ENCODE results near the gene ZNF286A. TPM values are rescaled to one million over a fixed set of nuclear protein-coding genes. Genes with fewer than 3 reads are reported as not detected.
"Not testable (repeated sequence)": the region's sequence is repeated elsewhere in the genome, so short reads cannot be mapped to it uniquely, and the experiment has no call there.

The ZNF286A gene
- total and polyA plus RNA-seq, 2 of the 13 experiments (the other 11 are each of a cell fraction or from before 2014, with no cell fraction given): 12.7 to 38.8 TPM

DNA sequence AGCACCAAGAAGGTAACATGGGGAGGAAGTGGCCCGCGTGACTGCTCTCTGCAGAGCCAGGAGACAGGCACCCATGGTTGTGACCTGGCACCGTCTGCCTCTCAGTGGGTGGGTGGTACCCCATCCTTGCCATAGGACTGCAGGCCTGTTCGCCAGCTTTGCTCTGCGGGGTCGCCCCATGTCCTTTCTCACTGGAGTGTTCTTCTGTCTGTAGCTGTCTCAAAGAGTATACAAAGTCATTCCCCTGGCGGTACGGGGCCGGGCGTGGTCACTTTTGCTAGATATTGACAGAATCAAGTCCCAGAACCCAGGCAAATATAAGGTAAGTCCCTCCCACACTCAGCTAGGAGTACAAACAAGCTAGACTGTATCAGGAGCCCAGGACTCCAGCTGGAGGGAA, 38.5 kb downstream of the ZNF286A start (continued):
- TF ChIP-seq, protein P1, sequence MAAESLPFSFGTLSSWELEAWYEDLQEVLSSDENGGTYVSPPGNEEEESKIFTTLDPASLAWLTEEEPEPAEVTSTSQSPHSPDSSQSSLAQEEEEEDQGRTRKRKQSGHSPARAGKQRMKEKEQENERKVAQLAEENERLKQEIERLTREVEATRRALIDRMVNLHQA (CRISPR knock-in tag; IDR thresholded peaks at IDR 0.05): no peak
- TF ChIP-seq SP5 (CRISPR knock-in tag; IDR thresholded peaks at IDR 0.05; ENCODE audit: borderline replicate concordance, low read depth) (no peak), ZNF605 (CRISPR knock-in tag; IDR thresholded peaks at IDR 0.05) (no peak), SPEN (CRISPR knock-in tag; IDR thresholded peaks at IDR 0.05; ENCODE audit: low read depth) (no peak)

DNA sequence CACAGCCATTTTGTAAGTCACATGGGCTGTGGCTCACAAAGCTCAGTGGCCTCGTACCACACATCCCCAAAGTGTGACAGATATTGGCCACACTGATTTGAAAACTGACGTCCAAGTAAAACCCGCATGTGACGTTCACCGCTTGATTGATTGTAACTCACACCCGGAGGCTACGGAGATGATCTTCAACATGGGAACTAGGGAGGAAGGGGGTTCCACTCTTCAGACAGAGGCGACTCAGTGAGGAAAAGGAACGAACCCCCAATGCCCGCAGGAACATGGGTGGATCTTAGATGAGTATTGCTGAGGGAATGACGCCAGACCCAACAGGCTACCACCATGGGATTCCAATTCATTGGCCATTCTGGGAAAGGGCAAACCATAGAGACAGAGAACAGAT, 39.7 kb downstream of the ZNF286A start:
- intact Hi-C loops (cut with micrococcal nuclease; ENCODE audit: unreplicated experiment); H4K20me1 ChIP-seq (ENCODE audit: insufficient read depth, low read length); in situ Hi-C loops (cut with HindIII; ENCODE audit: extremely low pct_ligation_motif_present, low pct_unique_long_range_greater_than_20kb); ATAC-seq; H3K9ac ChIP-seq (ENCODE audit: insufficient read depth, low read depth, low read length); H3K4me2 ChIP-seq (ENCODE audit: low read depth, low read length); H3K79me2 ChIP-seq (ENCODE audit: insufficient read depth, low read length); POLR2A ChIA-PET; CTCF ChIA-PET (ENCODE audit: low intra/inter-chr PET ratio, low total read pairs); DNase-seq (ENCODE audit: low spot score); H3K4me3 ChIP-seq (replicated peaks in 1 of 3; ENCODE audit: insufficient read depth in 1 of 3, low read depth in 2 of 3, low read length in 3 of 3); H3K36me3 ChIP-seq (replicated peaks in 1 of 2; ENCODE audit: control insufficient read depth in 1 of 2, insufficient read depth in 2 of 2, low read length in 2 of 2); BruUV-seq (replicated peaks); FAIRE-seq; H3K27ac ChIP-seq (ENCODE audit: extremely low read length, insufficient read depth, low read length); H3K27me3 ChIP-seq (ENCODE audit: control insufficient read depth in 1 of 2, insufficient read depth in 2 of 2, low read length in 2 of 2); H3K4me1 ChIP-seq (ENCODE audit: insufficient read depth, low read length); H2AFZ ChIP-seq (ENCODE audit: low read length); H3K9me3 ChIP-seq (ENCODE audit: low read length): not testable (repeated sequence)
- WGBS (ENCODE audit: low lambda C conversion rate): 55% methylated on average over 10 of the region's 11 CpGs

DNA sequence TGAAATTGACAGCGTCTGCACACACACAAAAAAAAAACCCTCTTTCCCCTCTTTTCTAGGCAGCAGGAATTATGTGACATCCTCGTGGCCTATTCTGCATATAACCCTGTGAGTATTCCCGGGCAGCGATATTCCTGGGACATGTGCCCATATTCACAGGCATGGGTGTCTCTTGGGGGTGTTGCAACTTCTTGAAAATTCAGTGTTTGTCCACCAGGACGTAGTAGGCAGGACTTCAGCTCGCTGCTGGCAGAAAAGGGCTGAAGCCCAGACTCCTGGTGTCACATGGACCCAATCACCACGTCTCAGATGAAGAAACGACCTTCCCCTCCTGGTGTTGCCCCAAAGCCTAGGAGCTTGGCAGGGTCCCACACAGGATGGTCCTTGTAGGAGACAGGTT, 40.5 kb downstream of the ZNF286A start:
- H3K4me1 ChIP-seq (ENCODE audit: insufficient read depth, low read length); in situ Hi-C loops (cut with HindIII; ENCODE audit: extremely low pct_ligation_motif_present, low pct_unique_long_range_greater_than_20kb); ATAC-seq; H3K36me3 ChIP-seq (replicated peaks in 1 of 2; ENCODE audit: control insufficient read depth in 1 of 2, insufficient read depth in 2 of 2, low read length in 2 of 2); H3K4me2 ChIP-seq (ENCODE audit: low read depth, low read length); H3K79me2 ChIP-seq (ENCODE audit: insufficient read depth, low read length); intact Hi-C loops (cut with micrococcal nuclease; ENCODE audit: unreplicated experiment); BruUV-seq (replicated peaks); H3K4me3 ChIP-seq (replicated peaks in 1 of 3; ENCODE audit: insufficient read depth in 1 of 3, low read depth in 2 of 3, low read length in 3 of 3); H2AFZ ChIP-seq (ENCODE audit: low read length); POLR2A ChIA-PET; H3K9me3 ChIP-seq (ENCODE audit: low read length); H3K9ac ChIP-seq (ENCODE audit: insufficient read depth, low read depth, low read length); CTCF ChIA-PET (ENCODE audit: low intra/inter-chr PET ratio, low total read pairs); DNase-seq (ENCODE audit: low spot score); H3K27me3 ChIP-seq (ENCODE audit: control insufficient read depth in 1 of 2, insufficient read depth in 2 of 2, low read length in 2 of 2); H4K20me1 ChIP-seq (ENCODE audit: insufficient read depth, low read length); FAIRE-seq; H3K27ac ChIP-seq (ENCODE audit: extremely low read length, insufficient read depth, low read length): not testable (repeated sequence)
- WGBS (ENCODE audit: low lambda C conversion rate): 10% methylated on average over 4 of the region's 8 CpGs

Measured in HepG2 (cell line).